Colon (tissue), 2 donors: ENCODE results near the gene RNF220.
"Not testable (repeated sequence)": the region's sequence is repeated elsewhere in the genome, so short reads cannot be mapped to it uniquely, and the experiment has no call there.

Experiments
- FAIRE-seq: peaks from 2 replicates; lab custom pipeline; 2012; peaks lifted over from hg19 to GRCh38; lab: Jason Lieb, UNC
- donor health status: control.
- donor health status: control.

RNF220 gene

GRCh38 chr1:44679468-44679867 is 274.4 kb downstream of the RNF220 start:
- no peak for FAIRE-seq

- no peak for FAIRE-seq
Observed at GRCh38 chr1:44681905-44682882, 277.1 kb downstream of the RNF220 start.

GRCh38 chr1:44682883-44683265 is 277.8 kb downstream of the RNF220 start:
- no peak for FAIRE-seq

- FAIRE-seq = no peak
Observed at GRCh38 chr1:44684525-44684924, 279.5 kb downstream of the RNF220 start.

GRCh38 chr1:44685218-44685617 is 280.2 kb downstream of the RNF220 start:
- no peak for FAIRE-seq

- no peak for FAIRE-seq
Observed at GRCh38 chr1:44685881-44686280, 280.8 kb downstream of the RNF220 start.

GRCh38 chr1:44688760-44689446 is 283.8 kb downstream of the RNF220 start:
- FAIRE-seq = no peak

- no peak for FAIRE-seq
Observed at GRCh38 chr1:44689447-44689765, 284.4 kb downstream of the RNF220 start.

GRCh38 chr1:44693159-44693558 is 288.1 kb downstream of the RNF220 start:
- FAIRE-seq = no peak

GRCh38 chr1:44693900-44694299 is 288.8 kb downstream of the RNF220 start:
- no peak for FAIRE-seq

- no peak for FAIRE-seq
Observed at GRCh38 chr1:44694863-44695478, 289.9 kb downstream of the RNF220 start.

GRCh38 chr1:44695671-44696070 is 290.6 kb downstream of the RNF220 start:
- FAIRE-seq = no peak

GRCh38 chr1:44696101-44696500 is 291.0 kb downstream of the RNF220 start:
- FAIRE-seq = no peak

- no peak for FAIRE-seq
Observed at GRCh38 chr1:44696789-44697345, 291.8 kb downstream of the RNF220 start.

- FAIRE-seq = no peak
Observed at GRCh38 chr1:44698138-44698537, 293.1 kb downstream of the RNF220 start.

GRCh38 chr1:44699375-44699774 is 294.3 kb downstream of the RNF220 start:
- not testable (repeated sequence) for FAIRE-seq

GRCh38 chr1:44700573-44700972 is 295.5 kb downstream of the RNF220 start:
- no peak for FAIRE-seq

- FAIRE-seq = no peak
Observed at GRCh38 chr1:44701141-44701573, 296.1 kb downstream of the RNF220 start.
